ENCODE data around the gene FLOT1.
A peak's percentile ranks its signal among the peaks of the same experiment; 100 is the strongest.

GRCh38 chr6:30742316-30743098 lies at the start of gene FLOT1:
- TF ChIP-seq CTCF (tag by site-specific recombination; IDR thresholded peaks at IDR 0.05) (no peak), ZNF529 (tag by site-specific recombination; IDR thresholded peaks at IDR 0.05; ENCODE audit: insufficient replicate concordance) (no peak), ZBTB7A (tag by site-specific recombination; IDR thresholded peaks at IDR 0.05; ENCODE audit: low read depth) (0 out of 2 replicates have a peak, but pooled peaks have one; percentile 19), SP3 (tag by site-specific recombination; IDR thresholded peaks at IDR 0.05) (peak; percentile 90), ZNF24 (tag by site-specific recombination; IDR thresholded peaks at IDR 0.05) (0 out of 2 replicates have a peak, but pooled peaks have one; percentile 30), ZNF391 (tag by site-specific recombination; IDR thresholded peaks at IDR 0.05; ENCODE audit: borderline replicate concordance, low read depth) (peak; percentile 34; the same call in 1 of the 2 replicates), TRIM28 (IDR thresholded peaks at IDR 0.05; ENCODE audit: borderline replicate concordance, low read length) (no peak), ZBTB49 (tag by site-specific recombination; IDR thresholded peaks at IDR 0.05; ENCODE audit: low read depth) (no peak), GLI4 (tag by site-specific recombination; IDR thresholded peaks at IDR 0.05) (no peak), SETDB1 (IDR thresholded peaks at IDR 0.05; ENCODE audit: insufficient read length, low read length) (no peak)
